PFSK-1 (cell line): Measurements from ENCODE around the gene KBTBD8.
A peak's percentile ranks its signal among the peaks of the same experiment; 100 is the strongest.

ENCODE experiments used
- FOXP2 ChIP-seq: optimal IDR thresholded peaks from 2 replicates; pipeline ENCODE3; 2011; ENCODE audit warnings: borderline replicate concordance, control low read depth, inconsistent platforms; ENCODE audit not compliant: insufficient read depth; ENCODE audit errors: extremely low read length, extremely low read depth
- POLR2AphosphoS5 ChIP-seq: IDR thresholded peaks from 2 replicates; pipeline ENCODE4 v1.6.1; 2012; ENCODE audit warnings: low read depth, mild to moderate bottlenecking, control low read depth, low read length, moderate library complexity
- SIN3A ChIP-seq: IDR thresholded peaks from 2 replicates; pipeline ENCODE4 v1.6.1; 2012; ENCODE audit warnings: mild to moderate bottlenecking, low read length, moderate library complexity, borderline replicate concordance; ENCODE audit not compliant: insufficient read depth
- TAF1 ChIP-seq: IDR thresholded peaks from 2 replicates; pipeline ENCODE4 v1.6.1; 2012; ENCODE audit warnings: low read length, control low read depth, borderline replicate concordance; ENCODE audit not compliant: insufficient read depth
- TF ChIP-seq, protein P1 (sequence below), 2 experiments: IDR thresholded peaks; 2 replicates each; pipeline versions ENCODE4 v1.6.1 to v1.8.0; 2011 to 2012; ENCODE audit warnings: low read depth in 2 of 2, low read length in 2 of 2, control low read depth in 1 of 2, inconsistent platforms in 1 of 2, mild to moderate bottlenecking in 1 of 2, moderate library complexity in 1 of 2; ENCODE audit not compliant: insufficient read depth in 1 of 2

The KBTBD8 gene

DNA sequence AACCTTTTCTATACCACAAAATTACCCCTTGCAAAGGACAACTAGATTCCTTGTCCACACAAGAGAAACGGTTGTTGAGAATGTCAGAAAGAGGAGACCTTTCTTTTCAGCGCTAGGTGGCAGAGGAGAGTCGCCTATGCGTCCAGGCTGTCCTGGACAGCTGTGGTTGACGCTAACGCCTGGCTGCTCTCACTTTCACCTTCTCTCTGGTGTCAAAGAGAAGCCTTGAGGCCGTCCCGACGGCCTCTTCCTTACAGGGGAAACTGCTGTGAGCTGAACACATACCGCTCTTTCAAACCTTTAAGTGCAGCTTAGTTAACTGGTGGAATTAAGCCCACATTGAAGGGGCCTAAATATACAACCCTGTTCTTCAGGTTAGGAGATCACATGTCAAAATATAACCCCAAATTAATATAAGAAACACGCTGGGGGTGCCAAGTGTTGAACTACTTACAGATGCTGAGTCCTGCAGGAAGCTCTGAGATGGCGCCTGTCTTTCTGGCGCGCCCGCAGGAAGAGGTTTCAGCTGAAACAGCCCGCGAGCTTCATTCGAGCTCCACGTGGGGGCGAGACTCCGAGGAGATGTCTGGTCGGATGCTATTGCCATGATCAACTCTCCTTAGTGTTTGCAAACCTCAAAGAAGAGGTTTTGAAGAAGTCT lies 26.1 kb upstream of the KBTBD8 start:
- TF ChIP-seq FOXP2 (no peak), TAF1 (no peak), POLR2AphosphoS5 (no peak), SIN3A (no peak)
- TF ChIP-seq, protein P1, sequence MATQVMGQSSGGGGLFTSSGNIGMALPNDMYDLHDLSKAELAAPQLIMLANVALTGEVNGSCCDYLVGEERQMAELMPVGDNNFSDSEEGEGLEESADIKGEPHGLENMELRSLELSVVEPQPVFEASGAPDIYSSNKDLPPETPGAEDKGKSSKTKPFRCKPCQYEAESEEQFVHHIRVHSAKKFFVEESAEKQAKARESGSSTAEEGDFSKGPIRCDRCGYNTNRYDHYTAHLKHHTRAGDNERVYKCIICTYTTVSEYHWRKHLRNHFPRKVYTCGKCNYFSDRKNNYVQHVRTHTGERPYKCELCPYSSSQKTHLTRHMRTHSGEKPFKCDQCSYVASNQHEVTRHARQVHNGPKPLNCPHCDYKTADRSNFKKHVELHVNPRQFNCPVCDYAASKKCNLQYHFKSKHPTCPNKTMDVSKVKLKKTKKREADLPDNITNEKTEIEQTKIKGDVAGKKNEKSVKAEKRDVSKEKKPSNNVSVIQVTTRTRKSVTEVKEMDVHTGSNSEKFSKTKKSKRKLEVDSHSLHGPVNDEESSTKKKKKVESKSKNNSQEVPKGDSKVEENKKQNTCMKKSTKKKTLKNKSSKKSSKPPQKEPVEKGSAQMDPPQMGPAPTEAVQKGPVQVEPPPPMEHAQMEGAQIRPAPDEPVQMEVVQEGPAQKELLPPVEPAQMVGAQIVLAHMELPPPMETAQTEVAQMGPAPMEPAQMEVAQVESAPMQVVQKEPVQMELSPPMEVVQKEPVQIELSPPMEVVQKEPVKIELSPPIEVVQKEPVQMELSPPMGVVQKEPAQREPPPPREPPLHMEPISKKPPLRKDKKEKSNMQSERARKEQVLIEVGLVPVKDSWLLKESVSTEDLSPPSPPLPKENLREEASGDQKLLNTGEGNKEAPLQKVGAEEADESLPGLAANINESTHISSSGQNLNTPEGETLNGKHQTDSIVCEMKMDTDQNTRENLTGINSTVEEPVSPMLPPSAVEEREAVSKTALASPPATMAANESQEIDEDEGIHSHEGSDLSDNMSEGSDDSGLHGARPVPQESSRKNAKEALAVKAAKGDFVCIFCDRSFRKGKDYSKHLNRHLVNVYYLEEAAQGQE (IDR thresholded peaks at IDR 0.05; ENCODE audit: insufficient read depth in 1 of 2, low read depth in 2 of 2, low read length in 2 of 2), result 0 out of 4 replicates have a peak, but pooled peaks of 1 of the 2 experiments have one; percentile 37

DNA sequence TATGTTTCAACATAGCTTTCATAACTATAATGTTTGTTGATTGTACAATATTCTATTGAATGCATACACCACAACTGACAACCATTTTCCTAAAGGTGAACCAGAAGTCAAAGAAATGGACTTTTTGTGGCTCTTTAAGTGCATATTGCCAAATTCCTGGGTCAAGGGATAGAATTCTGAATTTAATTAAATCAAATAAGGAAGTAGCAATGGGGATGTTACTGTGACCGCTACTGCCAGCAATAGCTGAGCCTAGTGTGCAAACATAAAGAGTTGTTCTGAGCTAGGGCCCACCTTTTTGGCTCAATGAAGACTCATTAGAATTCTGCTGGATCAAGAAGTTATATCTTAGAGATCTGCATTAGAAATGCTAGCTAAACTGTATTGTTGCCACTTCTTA lies 17.3 kb upstream of the KBTBD8 start:
- TF ChIP-seq SIN3A, result no peak
- no peak for TF ChIP-seq POLR2AphosphoS5
- no peak for TF ChIP-seq FOXP2
- no peak for TF ChIP-seq TAF1
- TF ChIP-seq, protein P1 (IDR thresholded peaks at IDR 0.05; ENCODE audit: insufficient read depth in 1 of 2, low read depth in 2 of 2, low read length in 2 of 2), result no peak

DNA sequence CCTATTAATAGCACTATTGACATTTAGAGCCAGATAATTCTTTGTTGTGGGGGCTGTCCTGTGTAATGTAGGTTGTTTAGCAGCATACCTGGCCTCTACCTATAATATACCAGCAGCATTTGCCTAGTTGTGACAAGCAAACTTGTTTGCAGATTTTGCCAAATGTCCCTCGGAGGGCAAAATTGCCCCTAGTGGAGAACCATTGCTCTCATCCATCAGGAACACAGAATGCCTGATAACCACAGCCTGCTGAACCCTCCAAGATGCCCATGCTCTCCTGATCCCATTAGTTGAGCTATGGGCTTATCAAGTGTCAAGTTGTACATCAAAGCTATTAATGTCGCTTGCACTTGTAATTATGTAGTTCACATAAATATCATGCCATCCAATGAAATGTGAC lies 15.0 kb upstream of the KBTBD8 start:
- TF ChIP-seq FOXP2, result no peak
- TF ChIP-seq TAF1, result no peak
- TF ChIP-seq, protein P1 (IDR thresholded peaks at IDR 0.05; ENCODE audit: insufficient read depth in 1 of 2, low read depth in 2 of 2, low read length in 2 of 2), result no peak
- no peak for TF ChIP-seq POLR2AphosphoS5
- no peak for TF ChIP-seq SIN3A

DNA sequence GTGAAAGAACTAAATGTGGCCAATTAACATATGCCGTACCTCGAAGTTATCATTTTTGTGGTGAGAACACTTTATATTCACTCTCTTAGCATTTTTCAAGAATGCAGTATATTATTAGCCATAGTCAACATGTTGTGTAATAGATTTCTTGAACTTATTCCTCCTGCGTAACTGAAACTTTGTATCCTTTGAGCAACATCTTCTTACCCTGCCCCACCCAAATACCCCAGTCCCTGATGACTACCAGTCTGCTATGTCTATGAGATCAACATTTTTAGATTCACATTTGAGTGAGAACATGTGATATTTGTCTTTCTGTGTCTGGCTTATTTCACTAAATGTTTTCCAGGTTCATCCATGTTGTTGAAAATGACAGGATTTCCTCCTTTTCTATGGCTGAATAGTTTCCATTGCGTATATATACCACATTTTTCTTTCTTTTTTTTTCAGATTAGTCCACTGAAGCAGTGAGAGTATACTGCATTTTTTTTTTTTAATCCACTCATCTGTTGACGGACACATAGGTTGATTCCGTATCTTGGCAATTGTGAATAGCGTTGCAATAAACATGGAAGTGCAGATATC lies 12.7 kb upstream of the KBTBD8 start:
- TF ChIP-seq FOXP2 (no peak), TAF1 (no peak), SIN3A (no peak), POLR2AphosphoS5 (no peak)
- TF ChIP-seq, protein P1 (IDR thresholded peaks at IDR 0.05; ENCODE audit: insufficient read depth in 1 of 2, low read depth in 2 of 2, low read length in 2 of 2), result no peak
